ENCODE data around the gene METAP1. TPM values are rescaled to one million over a fixed set of nuclear protein-coding genes. Genes with fewer than 3 reads are reported as not detected.

METAP1 gene
- total and polyA plus RNA-seq, 2 of the 4 experiments (the other 2 are of a cell fraction), result 43.7 to 47.9 TPM

GRCh38 chr4:98958065-98958464 lies 37.5 kb upstream of the METAP1 start:
- dilution Hi-C loops (cut with HindIII; ENCODE audit: low sequenced_read_pairs, unreplicated experiment), result no loop called here
- no CpG with 5 or more reads among the region's 2 CpGs for WGBS, 2 experiments (ENCODE audit: extremely low coverage in 2 of 2, insufficient read length in 1 of 2)
- Histone ChIP-seq H4K20me1 (ENCODE audit: insufficient read depth, low read length) (no peaks in the 10 kb centered on the region), H3K9ac (ENCODE audit: low read depth, low read length) (no peak overlapping the region), H4K5ac (ENCODE audit: low read depth, low read length) (no peak overlapping the region), H3K36me3 (ENCODE audit: control insufficient read depth, insufficient read depth, low read length) (no peaks in the 10 kb centered on the region), H4K91ac (ENCODE audit: insufficient read depth, low read depth, low read length) (no peak overlapping the region), H3K4me2 (ENCODE audit: low read depth, low read length) (no peak overlapping the region), H3K79me1 (ENCODE audit: low read depth in 1 of 2, low read length in 2 of 2) (no peaks in the 10 kb centered on the region), H2AK5ac (ENCODE audit: low read depth, low read length) (no peak overlapping the region), H2BK20ac (ENCODE audit: low read depth, low read length) (no peak overlapping the region), H2AFZ (replicated peaks; ENCODE audit: low read length, poor library complexity) (no peak overlapping the region), H3K27me3 (ENCODE audit: control insufficient read depth, insufficient read depth, low read length) (no peaks in the 10 kb centered on the region), H3K23ac (ENCODE audit: low read depth, low read length) (no peak overlapping the region), H4K8ac (ENCODE audit: low read depth in 2 of 2, low read length in 2 of 2) (no peak overlapping the region), H3K4me3 (ENCODE audit: insufficient read depth, low read depth, low read length) (no peak overlapping the region), H2AK9ac (replicated peaks; ENCODE audit: low read depth, low read length, poor library complexity) (no peak overlapping the region), H3K27ac (ENCODE audit: insufficient read depth, low read length) (no peak overlapping the region), H2BK15ac (ENCODE audit: low read depth, low read length) (no peak overlapping the region), H3K9me3 (ENCODE audit: control insufficient read depth, insufficient read depth, low read length) (no peaks in the 10 kb centered on the region), H3K18ac (ENCODE audit: low read depth, low read length) (no peak overlapping the region), H3K4me1 (ENCODE audit: control insufficient read depth, insufficient read depth, low read length) (no peaks in the 10 kb centered on the region), H3K9me1 (ENCODE audit: insufficient read depth, low read length) (no peaks in the 10 kb centered on the region), H3K4ac (ENCODE audit: low read depth, low read length) (no peak overlapping the region), H2BK120ac (ENCODE audit: low read depth, low read length) (no peak overlapping the region), H3K56ac (ENCODE audit: extremely low read depth, insufficient read depth, low read length) (no peak overlapping the region), H3K14ac (replicated peaks; ENCODE audit: low read depth, low read length) (no peak overlapping the region), H2BK5ac (ENCODE audit: low read depth, low read length, poor library complexity, severe bottlenecking) (no peak overlapping the region)
- in situ Hi-C loops (cut with MboI; ENCODE audit: low sequenced_read_pairs), result no loop called here
- ChIA-PET POLR2A (ENCODE audit: unreplicated experiment) (no interaction called here), CTCF (interaction anchor here (0.7 kb wide), 2 partner anchors 18 to 141 kb away, joined by 3 read pairs; no protein-coding TSS in a partner anchor)
- ATAC-seq (ENCODE audit: low read depth), result no peak
- TF ChIP-seq ELK1 (IDR thresholded peaks at IDR 0.05; ENCODE audit: borderline replicate concordance, low read depth, low read length), result no peak
- TF ChIP-seq MAFK (IDR thresholded peaks at IDR 0.05; ENCODE audit: low read depth, low read length), result no peak
- TF ChIP-seq CHD1 (IDR thresholded peaks at IDR 0.05; ENCODE audit: low read depth, low read length), result no peak
- no peak for TF ChIP-seq FOS (IDR thresholded peaks at IDR 0.05; ENCODE audit: low read depth, low read length)
- TF ChIP-seq BHLHE40 (IDR thresholded peaks at IDR 0.05; ENCODE audit: low read depth, low read length), result no peak
- TF ChIP-seq MAZ (IDR thresholded peaks at IDR 0.05; ENCODE audit: borderline replicate concordance, low read depth, low read length), result no peak
- TF ChIP-seq MXI1 (IDR thresholded peaks at IDR 0.05; ENCODE audit: borderline replicate concordance, low read depth, low read length), result no peak
- TF ChIP-seq RCOR1 (IDR thresholded peaks at IDR 0.05; ENCODE audit: insufficient replicate concordance, low read length), result no peak
- no peak for TF ChIP-seq CEBPB (IDR thresholded peaks at IDR 0.05; ENCODE audit: low read depth, low read length)
- no peak for TF ChIP-seq RFX5 (IDR thresholded peaks at IDR 0.05; ENCODE audit: low read depth, low read length)
- TF ChIP-seq NFE2L2 (IDR thresholded peaks at IDR 0.05; ENCODE audit: low read depth, low read length), result no peak
- no peak for TF ChIP-seq RAD21 (IDR thresholded peaks at IDR 0.05; ENCODE audit: low read length)
- TF ChIP-seq USF2 (IDR thresholded peaks at IDR 0.05; ENCODE audit: low read depth, low read length), result no peak
- TF ChIP-seq SMC3 (IDR thresholded peaks at IDR 0.05; ENCODE audit: low read depth, low read length), result no peak
- TF ChIP-seq CTCF (conservative IDR thresholded peaks at IDR 0.05; ENCODE audit: low read depth, low read length), result no peak
- no TSS peak for BruUV-seq (replicated peaks)
- intact Hi-C loops (cut with micrococcal nuclease), result no loop called here
- DNase-seq, result no peak
